K562 (cell line): ENCODE results near the gene SNRPA. TPM values are rescaled to one million over a fixed set of nuclear protein-coding genes. Genes with fewer than 3 reads are reported as not detected.

Source experiments
- CBX2 ChIP-seq: fragments of 200-600 bp; sonication (generic); IDR thresholded peaks from one replicate; pipeline ENCODE4 v1.6.1; 2012; ENCODE audit warnings: mild to moderate bottlenecking, low read length, inconsistent platforms; ENCODE audit not compliant: insufficient read depth, poor library complexity, severe bottlenecking
- MAFF ChIP-seq: IDR thresholded peaks from 2 replicates; pipeline ENCODE4 v1.6.1; 2012; ENCODE audit warnings: low read length, improper control_type of control experiment
- PHB ChIP-seq: fragments of 250-450 bp; sonication (Bioruptor Pico); IDR thresholded peaks from 2 replicates; pipeline ENCODE4 v1.5.0; 2021
- PRPF4 ChIP-seq: fragments of 200-400 bp; formaldehyde crosslinking; IDR thresholded peaks from one replicate; pipeline ENCODE4 v1.6.1; 2017; ENCODE audit warnings: low read length, low read depth, mild to moderate bottlenecking; ENCODE audit not compliant: insufficient read depth, poor library complexity, severe bottlenecking
- RAD51 ChIP-seq: fragments of 450-650 bp; IDR thresholded peaks from 2 replicates; pipeline ENCODE4 v1.7.1; 2016; ENCODE audit warnings: low read depth, mild to moderate bottlenecking, borderline replicate concordance
- SNIP1 ChIP-seq: fragments of 450-650 bp; IDR thresholded peaks from 2 replicates; pipeline ENCODE4 v1.7.1; 2017; ENCODE audit warnings: low read depth, mild to moderate bottlenecking
- TAF1 ChIP-seq: IDR thresholded peaks from 2 replicates; pipeline ENCODE4 v1.6.1; 2011; ENCODE audit warnings: mild to moderate bottlenecking, low read length, moderate library complexity; ENCODE audit not compliant: insufficient read depth, control insufficient read depth, severe bottlenecking; ENCODE audit errors: extremely low read depth
- XRCC4 ChIP-seq: IDR thresholded peaks from one replicate; pipeline ENCODE4 v1.6.1; 2011; ENCODE audit not compliant: insufficient read depth, insufficient read length; ENCODE audit errors: extremely low read depth
- XRCC5 ChIP-seq: fragments of 200-400 bp; formaldehyde crosslinking; IDR thresholded peaks from 2 replicates; pipeline ENCODE4 v1.6.1; 2017; ENCODE audit warnings: low read depth, mild to moderate bottlenecking, low read length
- YBX1 ChIP-seq: fragments of 450-650 bp; IDR thresholded peaks from 2 replicates; pipeline ENCODE4 v1.7.1; 2016; ENCODE audit warnings: mild to moderate bottlenecking
- ZBED1 ChIP-seq: IDR thresholded peaks from 2 replicates; pipeline ENCODE4 v1.6.1; 2014
- ZNF23 ChIP-seq: fragments of 250-450 bp; sonication (Bioruptor Pico); IDR thresholded peaks from 2 replicates; pipeline ENCODE4 v1.4.0; 2020; ENCODE audit warnings: mild to moderate bottlenecking
- ZNF41 ChIP-seq: fragments of 250-450 bp; sonication (Bioruptor Pico); conservative IDR thresholded peaks from 2 replicates; pipeline ENCODE4 v1.4.0; 2020; ENCODE audit warnings: mild to moderate bottlenecking
- ZNF76 ChIP-seq: fragments of 250-450 bp; sonication (Bioruptor Pico); IDR thresholded peaks from 2 replicates; pipeline ENCODE4 v1.4.0; 2020; ENCODE audit warnings: mild to moderate bottlenecking, moderate library complexity, borderline replicate concordance
- ZZZ3 ChIP-seq: fragments of 450-650 bp; IDR thresholded peaks from 2 replicates; pipeline ENCODE4 v1.6.1; 2016; ENCODE audit warnings: antibody characterized with exemption, mild to moderate bottlenecking, moderate library complexity
- polyA plus RNA-seq, 8 experiments: library from polyadenylated mRNA; depleted of rRNA in 4 of 8; stranded (reverse) in 5 of 8; unstranded in 3 of 8; fragments of >200 nt; fragmentation: Nextera tagmentation in 2 of 8; fragmentation: Illumina TruSeq in 1 of 8; extraction: Ambion mirVana in 2 of 8; extraction: Trizol in 1 of 8; gene quantifications; 2 replicates each; pipeline versions ENCODE4 v1.2.1 to v1.2.3, GENCODE V29; 2011 to 2014; ENCODE audit warnings: inconsistent platforms in 1 of 8, missing spikeins in 1 of 8
- total RNA-seq, 7 experiments: library from RNA; depleted of rRNA in 6 of 7; stranded (reverse); fragments of >200 nt in 6 of 7; fragmentation: Illumina TruSeq in 2 of 7; extraction: Trizol in 2 of 7; gene quantifications; 2 replicates each; pipeline versions ENCODE4 v1.2.1 to v1.2.3, GENCODE V29; 2011 to 2021; ENCODE audit warnings: low replicate concordance in 1 of 7
- TF ChIP-seq, protein P1 (sequence below): fragments of 450-650 bp; conservative IDR thresholded peaks from 2 replicates; pipeline ENCODE4 v1.6.1; 2016; ENCODE audit warnings: missing genetic modification characterization, low read depth, mild to moderate bottlenecking, control low read depth, missing compliant biosample characterization
- TF ChIP-seq, protein P2 (sequence below): fragments of 200-800 bp; sonication (Bioruptor generic); IDR thresholded peaks from 2 replicates; pipeline ENCODE4 v1.6.1; 2017; ENCODE audit warnings: missing genetic modification characterization, missing compliant biosample characterization

The SNRPA gene
- total and polyA plus RNA-seq, 9 of the 15 experiments (the other 6 are each of a cell fraction or from before 2014, with no cell fraction given), result 16.3 to 311 (median 193) TPM

DNA sequence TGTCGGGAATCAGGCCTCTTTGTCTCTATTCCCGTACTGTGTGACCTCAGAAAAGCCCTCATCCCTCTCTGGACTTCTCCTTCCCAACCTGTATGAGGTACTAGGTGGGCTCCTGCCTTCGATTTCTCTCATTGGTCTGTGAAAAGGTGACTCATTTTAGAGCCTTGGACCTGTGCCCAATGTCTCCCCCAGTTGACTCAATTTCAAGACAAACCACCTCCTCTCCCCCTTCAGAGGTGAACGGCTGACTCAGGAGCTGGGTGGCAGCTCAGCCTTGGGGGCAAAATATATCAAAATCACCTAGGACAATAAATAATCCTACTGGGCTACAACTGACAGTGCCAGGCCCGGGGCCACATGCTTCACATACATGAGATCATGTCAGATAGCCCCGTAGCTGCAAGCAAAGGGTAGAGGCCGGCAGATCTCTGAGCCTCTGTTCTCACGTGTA is 34.9 kb upstream of the SNRPA start (continued):
- TF ChIP-seq, protein P1, sequence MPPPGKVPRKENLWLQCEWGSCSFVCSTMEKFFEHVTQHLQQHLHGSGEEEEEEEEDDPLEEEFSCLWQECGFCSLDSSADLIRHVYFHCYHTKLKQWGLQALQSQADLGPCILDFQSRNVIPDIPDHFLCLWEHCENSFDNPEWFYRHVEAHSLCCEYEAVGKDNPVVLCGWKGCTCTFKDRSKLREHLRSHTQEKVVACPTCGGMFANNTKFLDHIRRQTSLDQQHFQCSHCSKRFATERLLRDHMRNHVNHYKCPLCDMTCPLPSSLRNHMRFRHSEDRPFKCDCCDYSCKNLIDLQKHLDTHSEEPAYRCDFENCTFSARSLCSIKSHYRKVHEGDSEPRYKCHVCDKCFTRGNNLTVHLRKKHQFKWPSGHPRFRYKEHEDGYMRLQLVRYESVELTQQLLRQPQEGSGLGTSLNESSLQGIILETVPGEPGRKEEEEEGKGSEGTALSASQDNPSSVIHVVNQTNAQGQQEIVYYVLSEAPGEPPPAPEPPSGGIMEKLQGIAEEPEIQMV (tag), result no peak
- TF ChIP-seq MAFF, result no peak
- TF ChIP-seq, protein P2, sequence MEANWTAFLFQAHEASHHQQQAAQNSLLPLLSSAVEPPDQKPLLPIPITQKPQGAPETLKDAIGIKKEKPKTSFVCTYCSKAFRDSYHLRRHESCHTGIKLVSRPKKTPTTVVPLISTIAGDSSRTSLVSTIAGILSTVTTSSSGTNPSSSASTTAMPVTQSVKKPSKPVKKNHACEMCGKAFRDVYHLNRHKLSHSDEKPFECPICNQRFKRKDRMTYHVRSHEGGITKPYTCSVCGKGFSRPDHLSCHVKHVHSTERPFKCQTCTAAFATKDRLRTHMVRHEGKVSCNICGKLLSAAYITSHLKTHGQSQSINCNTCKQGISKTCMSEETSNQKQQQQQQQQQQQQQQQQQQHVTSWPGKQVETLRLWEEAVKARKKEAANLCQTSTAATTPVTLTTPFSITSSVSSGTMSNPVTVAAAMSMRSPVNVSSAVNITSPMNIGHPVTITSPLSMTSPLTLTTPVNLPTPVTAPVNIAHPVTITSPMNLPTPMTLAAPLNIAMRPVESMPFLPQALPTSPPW (CRISPR knock-in tag), result no peak
- TF ChIP-seq PRPF4, result no peak
- TF ChIP-seq SNIP1, result no peak
- no peak for TF ChIP-seq CBX2
- TF ChIP-seq ZZZ3, result no peak
- no peak for TF ChIP-seq YBX1
- TF ChIP-seq TAF1, result peak; percentile 33
- TF ChIP-seq RAD51, result no peak
- TF ChIP-seq XRCC5, result no peak
- no peak for TF ChIP-seq ZNF23
- no peak for TF ChIP-seq PHB (CRISPR knock-in tag)
- TF ChIP-seq ZNF76 (CRISPR knock-in tag), result no peak
- TF ChIP-seq XRCC4, result no peak
- no peak for TF ChIP-seq ZBED1
- no peak for TF ChIP-seq ZNF41 (CRISPR knock-in tag)
- TF ChIP-seq, all 486 proteins: peak for 7
